H1 (cell line): ENCODE measurements around the gene LAMTOR3. TPM values are rescaled to one million over a fixed set of nuclear protein-coding genes. Genes with fewer than 3 reads are reported as not detected.

Source experiments
- CTCF ChIA-PET: fragments of 300-600 bp; sonication (Branson Sonifier 250); formaldehyde crosslinking; loops from one replicate; lab custom pipeline; 2021; ENCODE audit not compliant: partially characterized antibody; lab: Charles Lee
- POLR2A ChIA-PET: fragments of 300-600 bp; sonication (Branson Sonifier 250); formaldehyde crosslinking; loops from one replicate; lab custom pipeline; 2021; ENCODE audit warnings: inconsistent platforms; ENCODE audit not compliant: partially characterized antibody; lab: Charles Lee
- DNase-seq, 2 experiments: peaks; one replicate each; pipeline versions ENCODE4 v3.0.0 to v3.0.0-alpha.2; 2010 to 2022; ENCODE audit warnings: low spot score in 2 of 2, low read depth in 1 of 2, mixed read lengths in 1 of 2
- FAIRE-seq: peaks from 2 replicates; lab custom pipeline; 2011; peaks lifted over from hg19 to GRCh38; lab: Jason Lieb, UNC
- H2AFZ ChIP-seq: 2 replicates; pipeline ENCODE4 v1.8.1; 2012; ENCODE audit warnings: low read length, inconsistent platforms
- H2AK5ac ChIP-seq: 2 replicates; pipeline ENCODE4 v1.6.1; 2013; ENCODE audit warnings: low read depth, low read length
- H2BK120ac ChIP-seq: replicated peaks from 2 replicates; pipeline ENCODE3; 2013; ENCODE audit warnings: low read depth, low read length, inconsistent platforms
- H2BK12ac ChIP-seq: 2 replicates; pipeline ENCODE4 v1.6.1; 2013; ENCODE audit warnings: low read depth, low read length
- H2BK15ac ChIP-seq: 2 replicates; pipeline ENCODE4 v1.6.1; 2013; ENCODE audit warnings: low read length
- H2BK20ac ChIP-seq: 2 replicates; pipeline ENCODE4 v1.6.1; 2013; ENCODE audit warnings: low read length
- H2BK5ac ChIP-seq: 2 replicates; pipeline ENCODE4 v1.6.1; 2013; ENCODE audit warnings: low read depth, low read length
- H3K14ac ChIP-seq: 2 replicates; pipeline ENCODE4 v1.6.1; 2013; ENCODE audit warnings: inconsistent platforms; ENCODE audit not compliant: insufficient read length
- H3K18ac ChIP-seq: 2 replicates; pipeline ENCODE4 v1.6.1; 2013; ENCODE audit warnings: low read length; ENCODE audit errors: extremely low read depth
- H3K23ac ChIP-seq: 2 replicates; pipeline ENCODE4 v1.6.1; 2013; ENCODE audit warnings: inconsistent platforms; ENCODE audit not compliant: insufficient read length
- H3K23me2 ChIP-seq: 2 replicates; pipeline ENCODE4 v1.6.1; 2013; ENCODE audit warnings: low read depth, low read length
- H3K27ac ChIP-seq: 2 replicates; pipeline ENCODE4 v1.6.1; 2011; ENCODE audit warnings: low read depth, low read length, inconsistent platforms
- H3K27me3 ChIP-seq, 4 experiments: replicated peaks in 1 of 4; 1 replicate in 1 of 4; 2 replicates in 3 of 4; pipeline versions ENCODE4 v1.6.1 to v1.8.1; 2011 to 2013; ENCODE audit warnings: low read length in 3 of 4, mild to moderate bottlenecking in 3 of 4, inconsistent platforms in 2 of 4, mixed read lengths in 2 of 4, moderate library complexity in 1 of 4; ENCODE audit not compliant: control insufficient read depth in 3 of 4, insufficient read depth in 3 of 4; ENCODE audit errors: extremely low read depth in 1 of 4
- H3K36me3 ChIP-seq, 4 experiments: 2 replicates each; pipeline versions ENCODE4 v1.6.1 to v1.8.1; 2011 to 2013; ENCODE audit warnings: mild to moderate bottlenecking in 4 of 4, low read length in 3 of 4, moderate library complexity in 2 of 4, control low read depth in 1 of 4, inconsistent platforms in 1 of 4; ENCODE audit not compliant: insufficient read depth in 4 of 4, control insufficient read depth in 2 of 4
- H3K4ac ChIP-seq: replicated peaks from 2 replicates; pipeline ENCODE3; 2013; ENCODE audit warnings: low read length, low read depth, mixed read lengths, inconsistent platforms; ENCODE audit not compliant: insufficient read length
- H3K4me1 ChIP-seq, 4 experiments: replicated peaks in 1 of 4; 1 replicate in 1 of 4; 2 replicates in 3 of 4; pipeline versions ENCODE4 v1.6.1 to v1.8.1; 2011 to 2013; ENCODE audit warnings: low read length in 3 of 4, inconsistent platforms in 2 of 4, mixed read lengths in 1 of 4; ENCODE audit not compliant: insufficient read depth in 4 of 4, control insufficient read depth in 3 of 4
- H3K4me2 ChIP-seq, 2 experiments: 2 replicates each; pipeline versions ENCODE4 v1.6.1 to v1.8.1; 2011 to 2013; ENCODE audit warnings: low read depth in 2 of 2, low read length in 2 of 2, control low read depth in 1 of 2, inconsistent platforms in 1 of 2, mild to moderate bottlenecking in 1 of 2; ENCODE audit not compliant: insufficient read depth in 1 of 2
- H3K4me3 ChIP-seq, 4 experiments: fragments of 200-600, 300-600 bp in 1 of 4; sonication (generic), shearing (Covaris generic), sonication (Bioruptor Twin) in 1 of 4; 2 replicates each; pipeline versions ENCODE4 v1.5.1 to v1.8.1; 2011 to 2016; ENCODE audit warnings: low read length in 4 of 4, low read depth in 3 of 4, control low read depth in 2 of 4, inconsistent platforms in 2 of 4, mild to moderate bottlenecking in 2 of 4, mixed read lengths in 1 of 4, moderate library complexity in 1 of 4; ENCODE audit not compliant: insufficient read depth in 2 of 4; ENCODE audit errors: extremely low read depth in 1 of 4
- H3K56ac ChIP-seq: replicated peaks from 2 replicates; pipeline ENCODE3; 2013; ENCODE audit warnings: low read depth, mild to moderate bottlenecking, mixed read lengths, low read length, inconsistent platforms; ENCODE audit not compliant: insufficient read length
- H3K79me1 ChIP-seq: 2 replicates; pipeline ENCODE4 v1.6.1; 2013; ENCODE audit warnings: low read depth, low read length, control low read depth
- H3K79me2 ChIP-seq, 2 experiments: 2 replicates each; pipeline versions ENCODE4 v1.6.1 to v1.8.1; 2012 to 2013; ENCODE audit warnings: low read length in 2 of 2, mild to moderate bottlenecking in 2 of 2, inconsistent platforms in 1 of 2; ENCODE audit not compliant: insufficient read depth in 2 of 2, control insufficient read depth in 1 of 2
- H3K9ac ChIP-seq, 4 experiments: replicated peaks in 1 of 4; 1 replicate in 1 of 4; 2 replicates in 3 of 4; pipeline versions ENCODE4 v1.6.1 to v1.8.1; 2011 to 2013; ENCODE audit warnings: low read depth in 3 of 4, low read length in 3 of 4, control low read depth in 2 of 4, mild to moderate bottlenecking in 2 of 4, moderate library complexity in 2 of 4, inconsistent platforms in 1 of 4; ENCODE audit errors: extremely low read depth in 1 of 4
- H3K9me3 ChIP-seq, 2 experiments: 2 replicates each; pipeline versions ENCODE4 v1.6.1 to v1.8.1; 2012 to 2013; ENCODE audit warnings: mild to moderate bottlenecking in 2 of 2, moderate library complexity in 2 of 2, control low read depth in 1 of 2, inconsistent platforms in 1 of 2, low read depth in 1 of 2, low read length in 1 of 2, mixed read lengths in 1 of 2; ENCODE audit not compliant: insufficient read depth in 2 of 2
- H4K20me1 ChIP-seq, 2 experiments: replicated peaks in 1 of 2; 2 replicates each; pipeline versions ENCODE3 to v1.8.1; 2011 to 2013; ENCODE audit warnings: inconsistent platforms in 2 of 2, low read length in 2 of 2, mild to moderate bottlenecking in 1 of 2; ENCODE audit not compliant: insufficient read depth in 2 of 2, control insufficient read depth in 1 of 2
- H4K5ac ChIP-seq: 2 replicates; pipeline ENCODE4 v1.6.1; 2013; ENCODE audit warnings: low read length, low read depth, mixed read lengths, inconsistent platforms; ENCODE audit not compliant: insufficient read length
- H4K8ac ChIP-seq: 2 replicates; pipeline ENCODE4 v1.8.0; 2013; ENCODE audit warnings: mild to moderate bottlenecking, moderate library complexity, low read length, inconsistent platforms; ENCODE audit not compliant: insufficient read depth; ENCODE audit errors: extremely low read depth
- H4K91ac ChIP-seq: replicated peaks from 2 replicates; pipeline ENCODE3; 2013; ENCODE audit warnings: low read length, mixed read lengths, inconsistent platforms; ENCODE audit not compliant: insufficient read length
- ATF2 ChIP-seq: IDR thresholded peaks from 2 replicates; pipeline ENCODE4 v1.6.1; 2012; ENCODE audit warnings: low read length, inconsistent platforms
- CEBPB ChIP-seq: IDR thresholded peaks from 2 replicates; pipeline ENCODE4 v1.6.1; 2012; ENCODE audit warnings: low read depth, low read length
- EP300 ChIP-seq, 2 experiments: IDR thresholded peaks; 1 replicate in 1 of 2; 2 replicates in 1 of 2; pipeline ENCODE4 v1.6.1; 2011 to 2012; ENCODE audit warnings: low read depth in 2 of 2, low read length in 2 of 2, mild to moderate bottlenecking in 2 of 2, borderline replicate concordance in 1 of 2, inconsistent platforms in 1 of 2, moderate library complexity in 1 of 2
- JUND ChIP-seq: IDR thresholded peaks from 2 replicates; pipeline ENCODE4 v1.6.1; 2011; ENCODE audit warnings: mild to moderate bottlenecking, improper control_type of control experiment, low read length
- KDM1A ChIP-seq: fragments of 200-600, 300-600 bp; sonication (generic); IDR thresholded peaks from 2 replicates; pipeline ENCODE4 v1.7.1; 2016; ENCODE audit warnings: mild to moderate bottlenecking, low read length, borderline replicate concordance
- MAFK ChIP-seq: IDR thresholded peaks from 2 replicates; pipeline ENCODE4 v1.6.1; 2012; ENCODE audit warnings: low read depth, mild to moderate bottlenecking, improper control_type of control experiment, low read length
- NANOG ChIP-seq: IDR thresholded peaks from 2 replicates; pipeline ENCODE4 v1.6.1; 2011; ENCODE audit warnings: low read length, low read depth, mild to moderate bottlenecking, inconsistent platforms; ENCODE audit not compliant: insufficient read depth, poor library complexity, severe bottlenecking
- POLR2A ChIP-seq, 2 experiments: IDR thresholded peaks; 1 replicate in 1 of 2; 2 replicates in 1 of 2; pipeline ENCODE4 v1.6.1; 2011; ENCODE audit warnings: low read depth in 2 of 2, low read length in 2 of 2, mild to moderate bottlenecking in 2 of 2; ENCODE audit errors: control extremely low read depth in 1 of 2
- POU5F1 ChIP-seq: IDR thresholded peaks from 2 replicates; pipeline ENCODE4 v1.6.1; 2011; ENCODE audit warnings: low read depth, mild to moderate bottlenecking, low read length, moderate library complexity
- SIRT6 ChIP-seq: IDR thresholded peaks from one replicate; pipeline ENCODE4 v1.7.1; 2012; ENCODE audit warnings: low read length, inconsistent platforms
- SP2 ChIP-seq: IDR thresholded peaks from 2 replicates; pipeline ENCODE4 v1.6.1; 2012; ENCODE audit warnings: mild to moderate bottlenecking, low read length, inconsistent platforms
- TAF7 ChIP-seq: optimal IDR thresholded peaks from 2 replicates; pipeline ENCODE3; 2011; ENCODE audit warnings: low read depth, mild to moderate bottlenecking, inconsistent platforms, low read length, moderate library complexity, borderline replicate concordance
- USF2 ChIP-seq: IDR thresholded peaks from 2 replicates; pipeline ENCODE4 v1.6.1; 2011; ENCODE audit warnings: low read length, improper control_type of control experiment
- WGBS, 2 experiments: shearing (Covaris generic) in 1 of 2; methylation state at CpG; one replicate each; pipeline versions ENCODE4 v1.1.6 to v1.1.7; 2013 to 2015; ENCODE audit warnings: low lambda C conversion rate in 2 of 2, mixed read lengths in 2 of 2, inconsistent platforms in 1 of 2, low coverage in 1 of 2, missing lambda C conversion rate in 1 of 2; ENCODE audit not compliant: insufficient replicate concordance in 2 of 2, insufficient coverage in 1 of 2, insufficient read length in 1 of 2; ENCODE audit errors: extremely low coverage in 1 of 2, missing lambda C conversion rate in 1 of 2; 5-methylcytosine and 5-hydroxymethylcytosine counted together
- polyA plus RNA-seq, 7 experiments: library from polyadenylated mRNA; depleted of rRNA in 3 of 7; stranded (reverse) in 5 of 7; unstranded in 2 of 7; fragments of >200 nt in 5 of 7; fragments of 200-250 nt in 2 of 7; gene quantifications; 1 replicate in 5 of 7; 2 replicates in 1 of 7; 4 replicates in 1 of 7; pipeline versions ENCODE4 v1.2.1 to v1.2.3, GENCODE V29; 2011 to 2013; ENCODE audit warnings: missing spikeins in 2 of 7, mixed read lengths in 2 of 7
- total RNA-seq: library from RNA; stranded (reverse); fragmentation: NEBNext Ultra II Directional; extraction: Animal tissue kit (Norgen Biotek cat#: 25700); gene quantifications from 2 replicates; pipeline ENCODE4 v1.2.1, GENCODE V29; 2021

Gene LAMTOR3
- total and polyA plus RNA-seq, 2 of the 8 experiments (the other 6 are each of a cell fraction or from before 2014, with no cell fraction given) = 25.1 to 34.4 TPM

GRCh38 chr4:99844048-99844447 is 50.2 kb downstream of the LAMTOR3 start:
- no peak overlapping the region for H2AK5ac ChIP-seq
- POLR2A ChIA-PET = no interaction called here
- H3K4me3 ChIP-seq = no peak overlapping the region
- DNase-seq (no peak), FAIRE-seq (no peak)
- no peak overlapping the region for H2BK5ac ChIP-seq
- no peaks in the 10 kb centered on the region for H3K36me3 ChIP-seq
- no peak overlapping the region for H2BK20ac ChIP-seq
- H2BK12ac ChIP-seq = no peak overlapping the region
- no peaks in the 10 kb centered on the region for H3K23me2 ChIP-seq
- no peak overlapping the region for H3K4ac ChIP-seq
- H3K18ac ChIP-seq = no peak overlapping the region
- CTCF ChIA-PET = no interaction called here
- no peaks in the 10 kb centered on the region for H4K20me1 ChIP-seq
- H3K4me1 ChIP-seq = no peaks in the 10 kb centered on the region
- 98% methylated on average over 7 of the region's 7 CpGs; no CpG with 5 or more reads in 1 of the 2 experiments for WGBS, 2 experiments
- H2AFZ ChIP-seq = peak overlapping the region; percentile 86
- H3K79me1 ChIP-seq = no peaks in the 10 kb centered on the region
- H4K5ac ChIP-seq = no peak overlapping the region
- H3K14ac ChIP-seq = no peak overlapping the region
- H3K56ac ChIP-seq = no peak overlapping the region
- no peak overlapping the region for H3K9ac ChIP-seq
- no peaks in the 10 kb centered on the region for H3K79me2 ChIP-seq
- no peak overlapping the region for H3K23ac ChIP-seq
- H3K27ac ChIP-seq = no peak overlapping the region
- H3K9me3 ChIP-seq = no peaks in the 10 kb centered on the region
- no peak overlapping the region for H2BK120ac ChIP-seq
- no peak overlapping the region for H3K4me2 ChIP-seq
- no peak overlapping the region for H4K91ac ChIP-seq
- H4K8ac ChIP-seq = no peak overlapping the region
- no peak overlapping the region for H2BK15ac ChIP-seq
- H3K27me3 ChIP-seq = no peaks in the 10 kb centered on the region
- TF ChIP-seq USF2 = no peak
- no peak for TF ChIP-seq EP300 (IDR thresholded peaks at IDR 0.05; ENCODE audit: borderline replicate concordance in 1 of 2, low read depth in 2 of 2, low read length in 2 of 2)
- no peak for TF ChIP-seq ATF2
- no peak for TF ChIP-seq MAFK
- no peak for TF ChIP-seq SIRT6
- no peak for TF ChIP-seq KDM1A
- TF ChIP-seq POU5F1 = no peak
- TF ChIP-seq TAF7 = no peak
- no peak for TF ChIP-seq CEBPB
- TF ChIP-seq NANOG = no peak
- no peak for TF ChIP-seq SP2
- TF ChIP-seq JUND = no peak
- no peak for TF ChIP-seq POLR2A (IDR thresholded peaks at IDR 0.05; ENCODE audit: control extremely low read depth in 1 of 2, low read depth in 2 of 2, low read length in 2 of 2)
